Endodermal cell (in vitro differentiated cells): ENCODE results near the gene FASN. TPM values are rescaled to one million over a fixed set of nuclear protein-coding genes. Genes with fewer than 3 reads are reported as not detected.
A peak's percentile ranks its signal among the peaks of the same experiment; 100 is the strongest.

ENCODE experiments used
- DNase-seq: peaks from one replicate; pipeline ENCODE4 v3.0.0-alpha.2; 2017
- H3K27ac ChIP-seq: 2 replicates; pipeline ENCODE4 v1.5.1; 2013; ENCODE audit warnings: mild to moderate bottlenecking, low read depth, low read length, moderate library complexity
- H3K27me3 ChIP-seq: 2 replicates; pipeline ENCODE4 v1.6.1; 2013; ENCODE audit warnings: mild to moderate bottlenecking, low read length, moderate library complexity; ENCODE audit not compliant: insufficient read depth, control insufficient read depth, poor library complexity, severe bottlenecking
- H3K36me3 ChIP-seq: 2 replicates; pipeline ENCODE4 v1.7.0; 2013; ENCODE audit warnings: mild to moderate bottlenecking, low read length, moderate library complexity; ENCODE audit not compliant: control insufficient read depth, insufficient read depth
- H3K4me1 ChIP-seq: one replicate; pipeline ENCODE4 v1.7.0; 2013; ENCODE audit warnings: low read length; ENCODE audit not compliant: control insufficient read depth, insufficient read depth
- H3K4me3 ChIP-seq: 2 replicates; pipeline ENCODE4 v1.5.1; 2013; ENCODE audit warnings: mild to moderate bottlenecking, low read length, moderate library complexity
- H3K9ac ChIP-seq: 2 replicates; pipeline ENCODE4 v1.6.1; 2013; ENCODE audit warnings: mild to moderate bottlenecking, low read length, moderate library complexity; ENCODE audit not compliant: poor library complexity, severe bottlenecking; ENCODE audit errors: extremely low read depth
- H3K9me3 ChIP-seq: 2 replicates; pipeline ENCODE4 v1.6.1; 2013; ENCODE audit warnings: mild to moderate bottlenecking, low read length, moderate library complexity; ENCODE audit not compliant: control insufficient read depth
- H3K27ac Mint-ChIP-seq: 2 replicates; pipeline ENCODE4 v1.8.0; 2020; ENCODE audit warnings: mixed read lengths
- H3K27me3 Mint-ChIP-seq: 2 replicates; pipeline ENCODE4 v1.8.0; 2021; ENCODE audit warnings: mild to moderate bottlenecking, mixed read lengths; ENCODE audit not compliant: insufficient read depth
- H3K36me3 Mint-ChIP-seq: 2 replicates; pipeline ENCODE4 v1.8.0; 2020; ENCODE audit warnings: low read depth, mixed read lengths
- H3K4me1 Mint-ChIP-seq: 2 replicates; pipeline ENCODE4 v1.8.0; 2020; ENCODE audit warnings: mixed read lengths
- H3K4me3 Mint-ChIP-seq: 2 replicates; pipeline ENCODE4 v1.8.0; 2020; ENCODE audit warnings: mild to moderate bottlenecking, moderate library complexity, mixed read lengths
- H3K9me3 Mint-ChIP-seq: 2 replicates; pipeline ENCODE4 v1.8.0; 2020; ENCODE audit warnings: mild to moderate bottlenecking, mixed read lengths
- CTCF ChIP-seq: fragments of 200-600 bp; sonication (generic); conservative IDR thresholded peaks from 2 replicates; pipeline ENCODE4 v1.5.0; 2021; ENCODE audit warnings: antibody characterized with exemption, mild to moderate bottlenecking
- WGBS, 2 experiments: methylation state at CpG; one replicate each; pipeline versions ENCODE4 v1.1.5 to v1.1.7; 2013; ENCODE audit warnings: missing lambda C conversion rate in 2 of 2, mixed read lengths in 1 of 2; ENCODE audit not compliant: insufficient coverage in 1 of 2, insufficient read length in 1 of 2; 5-methylcytosine and 5-hydroxymethylcytosine counted together
- total RNA-seq, 2 donors: library from RNA; stranded (reverse); fragmentation: NEBNext Ultra II Directional in 1 of 2; extraction: Animal tissue kit (Norgen Biotek cat#: 25700) in 1 of 2; gene quantifications; 2 replicates in 1 of 2; 3 replicates in 1 of 2; pipeline ENCODE4 v1.2.1, GENCODE V29; 2021

FASN gene
- total RNA-seq, 2 donors from 2014 or later = 371 to 498 TPM

GRCh38 chr17:82097184-82097918 lies 685 bp downstream of the FASN start:
- H3K27me3 ChIP-seq = no peaks in the 10 kb centered on the region
- H3K4me1 ChIP-seq = peaks cover 17% of the 10 kb centered on the region
- H3K36me3 ChIP-seq = peaks cover 34% of the 10 kb centered on the region
- peak overlapping the region; percentile 67 for H3K9ac ChIP-seq
- H3K4me3 ChIP-seq = peak overlapping the region; percentile 88
- peaks cover 13% of the 10 kb centered on the region for H3K36me3 Mint-ChIP-seq
- no peaks in the 10 kb centered on the region for H3K27me3 Mint-ChIP-seq
- WGBS, 2 experiments = 0 to 1% methylated on average over 9 to 77 of the region's 77 CpGs
- TF ChIP-seq CTCF = no peak
- peak; percentile 79 for DNase-seq
- peaks cover 22% of the 10 kb centered on the region for H3K4me1 Mint-ChIP-seq
- no peaks in the 10 kb centered on the region for H3K9me3 ChIP-seq
- H3K27ac Mint-ChIP-seq = no peak overlapping the region
- H3K9me3 Mint-ChIP-seq = no peaks in the 10 kb centered on the region
- H3K4me3 Mint-ChIP-seq = peak overlapping the region; percentile 68
- peak overlapping the region; percentile 53 for H3K27ac ChIP-seq

GRCh38 chr17:82096709-82097183 lies 1.3 kb downstream of the FASN start:
- H3K36me3 ChIP-seq = peaks cover 39% of the 10 kb centered on the region

More at GRCh38 chr17:82096709-82097183, 1.3 kb downstream of the FASN start:
- Histone ChIP-seq H3K27me3 (no peaks in the 10 kb centered on the region), H3K9ac (peak overlapping the region; percentile 67), H3K9me3 (no peaks in the 10 kb centered on the region), H3K27ac (peak overlapping the region; percentile 49), H3K4me1 (peaks cover 17% of the 10 kb centered on the region), H3K4me3 (peak overlapping the region; percentile 88)
- Mint-ChIP-seq H3K27me3 (no peaks in the 10 kb centered on the region), H3K4me1 (peaks cover 19% of the 10 kb centered on the region), H3K27ac (no peak overlapping the region), H3K9me3 (no peaks in the 10 kb centered on the region), H3K4me3 (peak overlapping the region; percentile 68), H3K36me3 (peaks cover 13% of the 10 kb centered on the region)
- 56% methylated on average over 8 of the region's 8 CpGs; no CpG with 5 or more reads in 1 of the 2 experiments for WGBS, 2 experiments
- TF ChIP-seq CTCF = no peak
- DNase-seq = no peak
